HepG2 (cell line): ENCODE results near the gene POC1B. TPM values are rescaled to one million over a fixed set of nuclear protein-coding genes. Genes with fewer than 3 reads are reported as not detected.

Experiments used
- ATAC-seq: fragments of 200-7000 bp; cut with Tn5 transposase; 3 replicates; pipeline ENCODE4 v1.9.1; 2020; ENCODE audit warnings: mild to moderate bottlenecking, moderate library complexity
- BruUV-seq: library from RNA; stranded (reverse); fragments of 400-500 nt; replicated peaks from 2 replicates; lab custom pipeline; 2021; lab: Mats Ljungman, UMichigan
- CTCF ChIA-PET: fragments of 300-600 bp; formaldehyde crosslinking; extraction: SDS; loops from one replicate; lab custom pipeline; 2021; ENCODE audit warnings: low total read pairs, inconsistent platforms, low intra/inter-chr PET ratio; lab: Yijun Ruan, JAX
- POLR2A ChIA-PET: fragments of 350-600 bp; sonication (Branson Sonifier 250); formaldehyde crosslinking; loops from one replicate; lab custom pipeline; 2020; ENCODE audit warnings: antibody characterized with exemption, inconsistent platforms; lab: Yijun Ruan, JAX
- DNase-seq: peaks from one replicate; pipeline ENCODE4 v3.0.0-alpha.2; 2015; ENCODE audit warnings: low spot score
- FAIRE-seq: peaks from 3 replicates; lab custom pipeline; 2011; peaks lifted over from hg19 to GRCh38; lab: Jason Lieb, UNC
- H2AFZ ChIP-seq: one replicate; pipeline ENCODE4 v1.6.1; 2011; ENCODE audit warnings: low read length, inconsistent platforms
- H3K27ac ChIP-seq: fragments of 300-600 bp; 3 replicates; pipeline ENCODE4 v1.8.0; 2011; ENCODE audit warnings: mixed run types, mild to moderate bottlenecking, mixed read lengths, low read length, inconsistent platforms; ENCODE audit not compliant: insufficient read depth; ENCODE audit errors: extremely low read length
- H3K27me3 ChIP-seq, 2 experiments: fragments of 200-600 bp in 1 of 2; 2 replicates in 1 of 2; 3 replicates in 1 of 2; pipeline versions ENCODE4 v1.6.0 to v1.8.0; 2011; ENCODE audit warnings: low read length in 2 of 2, mild to moderate bottlenecking in 2 of 2, moderate library complexity in 2 of 2, inconsistent platforms in 1 of 2; ENCODE audit not compliant: insufficient read depth in 2 of 2, control insufficient read depth in 1 of 2
- H3K36me3 ChIP-seq, 2 experiments: fragments of 200-600 bp in 1 of 2; replicated peaks in 1 of 2; 2 replicates in 1 of 2; 3 replicates in 1 of 2; pipeline versions ENCODE4 v1.5.1 to v1.8.0; 2011; ENCODE audit warnings: low read length in 2 of 2, inconsistent platforms in 1 of 2; ENCODE audit not compliant: insufficient read depth in 2 of 2, control insufficient read depth in 1 of 2
- H3K4me1 ChIP-seq: 2 replicates; pipeline ENCODE4 v1.5.1; 2012; ENCODE audit warnings: low read length, inconsistent platforms; ENCODE audit not compliant: insufficient read depth
- H3K4me2 ChIP-seq: 2 replicates; pipeline ENCODE4 v1.6.0; 2011; ENCODE audit warnings: low read depth, low read length, inconsistent platforms
- H3K4me3 ChIP-seq, 3 experiments: fragments of 200-600 bp in 1 of 3; sonication (generic), shearing (Covaris generic) in 1 of 3; replicated peaks in 1 of 3; 2 replicates each; pipeline ENCODE4 v1.5.1; 2011 to 2016; ENCODE audit warnings: low read length in 3 of 3, inconsistent platforms in 2 of 3, low read depth in 2 of 3, mild to moderate bottlenecking in 2 of 3, control low read depth in 1 of 3, mixed read lengths in 1 of 3; ENCODE audit not compliant: insufficient read depth in 1 of 3
- H3K79me2 ChIP-seq: one replicate; pipeline ENCODE4 v1.6.1; 2011; ENCODE audit warnings: low read length, inconsistent platforms; ENCODE audit not compliant: insufficient read depth
- H3K9ac ChIP-seq: 2 replicates; pipeline ENCODE4 v1.6.0; 2011; ENCODE audit warnings: mild to moderate bottlenecking, low read depth, low read length, inconsistent platforms; ENCODE audit not compliant: insufficient read depth
- H3K9me3 ChIP-seq: 2 replicates; pipeline ENCODE4 v1.5.1; 2012; ENCODE audit warnings: mild to moderate bottlenecking, low read length
- H4K20me1 ChIP-seq: 2 replicates; pipeline ENCODE4 v1.6.0; 2011; ENCODE audit warnings: inconsistent platforms, mild to moderate bottlenecking, low read length, moderate library complexity; ENCODE audit not compliant: insufficient read depth
- BHLHE40 ChIP-seq: IDR thresholded peaks from 2 replicates; pipeline ENCODE4 v1.6.1; 2011; ENCODE audit warnings: low read length, improper control_type of control experiment
- CC2D1A ChIP-seq: sonication (generic); formaldehyde crosslinking; IDR thresholded peaks from 2 replicates; pipeline ENCODE4 v1.8.1; 2023; ENCODE audit warnings: mild to moderate bottlenecking, missing genetic modification reagents
- CERS6 ChIP-seq: sonication (generic); formaldehyde crosslinking; IDR thresholded peaks from 2 replicates; pipeline ENCODE4 v1.5.0; 2020; ENCODE audit warnings: missing genetic modification reagents
- MLLT10 ChIP-seq: sonication (generic); formaldehyde crosslinking; IDR thresholded peaks from 2 replicates; pipeline ENCODE4 v1.4.0; 2020; ENCODE audit warnings: missing genetic modification reagents
- PHF21A ChIP-seq: sonication (generic); formaldehyde crosslinking; IDR thresholded peaks from 2 replicates; pipeline ENCODE4 v1.5.0; 2020; ENCODE audit warnings: mild to moderate bottlenecking, missing genetic modification reagents
- REST ChIP-seq, 2 experiments: IDR thresholded peaks; 2 replicates each; pipeline ENCODE4 v1.6.1; 2011 to 2012; ENCODE audit warnings: low read length in 2 of 2, borderline replicate concordance in 1 of 2, low read depth in 1 of 2, mild to moderate bottlenecking in 1 of 2, moderate library complexity in 1 of 2
- UBTF ChIP-seq: sonication (generic); formaldehyde crosslinking; IDR thresholded peaks from 2 replicates; pipeline ENCODE4 v1.4.0; 2020; ENCODE audit warnings: mild to moderate bottlenecking, missing genetic modification reagents
- ZFYVE20 ChIP-seq: sonication (generic); formaldehyde crosslinking; IDR thresholded peaks from 2 replicates; pipeline ENCODE4 v1.8.0; 2023; ENCODE audit warnings: low read depth, mild to moderate bottlenecking, moderate library complexity, missing genetic modification reagents, borderline replicate concordance
- ZNF264 ChIP-seq: sonication (generic); formaldehyde crosslinking; IDR thresholded peaks from 2 replicates; pipeline ENCODE4 v1.4.0; 2020; ENCODE audit warnings: missing genetic modification reagents
- ZNF329 ChIP-seq: sonication (generic); formaldehyde crosslinking; IDR thresholded peaks from 2 replicates; pipeline ENCODE4 v1.9.0; 2021; ENCODE audit warnings: low read depth, mild to moderate bottlenecking, missing genetic modification reagents
- ZNF383 ChIP-seq: sonication (generic); formaldehyde crosslinking; IDR thresholded peaks from 2 replicates; pipeline ENCODE4 v1.4.0; 2020; ENCODE audit warnings: missing genetic modification reagents, mild to moderate bottlenecking, borderline replicate concordance
- ZNF441 ChIP-seq: sonication (generic); formaldehyde crosslinking; IDR thresholded peaks from 2 replicates; pipeline ENCODE4 v1.7.0; 2021; ENCODE audit warnings: missing genetic modification reagents, borderline replicate concordance
- ZNF724P ChIP-seq: sonication (generic); formaldehyde crosslinking; IDR thresholded peaks from 2 replicates; pipeline ENCODE4 v1.8.0; 2022; ENCODE audit warnings: missing genetic modification reagents, borderline replicate concordance
- ZNF761 ChIP-seq: sonication (generic); formaldehyde crosslinking; conservative IDR thresholded peaks from 2 replicates; pipeline ENCODE4 v1.4.0; 2020; ENCODE audit warnings: mild to moderate bottlenecking, missing genetic modification reagents
- ZNF768 ChIP-seq: sonication (generic); formaldehyde crosslinking; IDR thresholded peaks from 2 replicates; pipeline ENCODE4 v1.4.0; 2020; ENCODE audit warnings: missing genetic modification reagents
- whole genome bisulfite sequencing: methylation state at CpG from one replicate; pipeline ENCODE4 v1.1.6; 2017; ENCODE audit warnings: low lambda C conversion rate; 5-methylcytosine and 5-hydroxymethylcytosine counted together
- in situ Hi-C: cut with HindIII; loops from 2 replicates; pipeline ENCODE4 v1.10.0; 2017; ENCODE audit warnings: low pct_unique_long_range_greater_than_20kb; ENCODE audit not compliant: extremely low pct_ligation_motif_present
- intact Hi-C: fragments of 100-400 bp; cut with micrococcal nuclease; formaldehyde crosslinking; loops from one replicate; pipeline ENCODE4 v1.10.0; 2022; ENCODE audit not compliant: unreplicated experiment
- polyA plus RNA-seq, 8 experiments: library from polyadenylated mRNA; depleted of rRNA in 3 of 8; stranded (reverse) in 7 of 8; unstranded in 1 of 8; fragments of >200 nt; fragmentation: Illumina TruSeq in 4 of 8; extraction: Trizol in 4 of 8; gene quantifications; 2 replicates each; pipeline versions ENCODE4 v1.2.1 to v1.2.3, GENCODE V29; 2011 to 2016; ENCODE audit warnings: low read depth in 4 of 8, missing spikeins in 1 of 8, mixed read lengths in 1 of 8; ENCODE audit not compliant: insufficient read depth in 1 of 8
- total RNA-seq, 5 experiments: library from RNA; depleted of rRNA; stranded (reverse); fragments of >200 nt; fragmentation: Illumina TruSeq; extraction: Trizol; gene quantifications; 2 replicates each; pipeline ENCODE4 v1.2.3, GENCODE V29; 2016; ENCODE audit warnings: low read depth in 1 of 5

Gene POC1B
- total and polyA plus RNA-seq, 2 of the 13 experiments (the other 11 are each of a cell fraction or from before 2014, with no cell fraction given), result 9.3 to 11.0 TPM

GRCh38 chr12:89468648-89469326 is 57.1 kb downstream of the POC1B start:
- ChIA-PET CTCF (interaction anchor here (3.1 kb wide), 1 partner anchor 60 kb away, joined by 50 read pairs; no protein-coding TSS in a partner anchor), POLR2A (no interaction called here)
- H3K9me3 ChIP-seq, result no peaks in the 10 kb centered on the region
- H3K4me2 ChIP-seq, result no peak overlapping the region
- ATAC-seq (no peak), DNase-seq (no peak), FAIRE-seq (no peak)
- H3K27me3 ChIP-seq, result no peaks in the 10 kb centered on the region
- no peaks in the 10 kb centered on the region for H3K79me2 ChIP-seq
- H3K27ac ChIP-seq, result no peak overlapping the region
- H3K9ac ChIP-seq, result no peak overlapping the region
- no peaks in the 10 kb centered on the region for H3K4me1 ChIP-seq
- BruUV-seq, result no TSS peak
- in situ Hi-C loops (no loop called here), intact Hi-C loops (no loop called here)
- 96% methylated on average over 4 of the region's 4 CpGs for WGBS
- TF ChIP-seq ZNF264 (CRISPR knock-in tag) (no peak), BHLHE40 (no peak), UBTF (CRISPR knock-in tag) (no peak), PHF21A (CRISPR knock-in tag) (no peak), ZNF329 (no peak), ZNF724P (CRISPR knock-in tag) (no peak), ZNF383 (no peak), ZNF441 (CRISPR knock-in tag) (no peak), ZNF761 (CRISPR knock-in tag) (no peak), MLLT10 (CRISPR knock-in tag) (no peak), ZFYVE20 (CRISPR knock-in tag) (no peak), CC2D1A (CRISPR knock-in tag) (no peak), CERS6 (CRISPR knock-in tag) (no peak), ZNF768 (no peak), REST (IDR thresholded peaks at IDR 0.05; ENCODE audit: borderline replicate concordance in 1 of 2, low read depth in 1 of 2, low read length in 2 of 2) (no peak)
- no peaks in the 10 kb centered on the region for H4K20me1 ChIP-seq
- no peak overlapping the region for H2AFZ ChIP-seq
- H3K4me3 ChIP-seq, result no peak overlapping the region
- no peaks in the 10 kb centered on the region for H3K36me3 ChIP-seq
